ENCODE results near the gene PNLIPRP2. TPM values are rescaled to one million over a fixed set of nuclear protein-coding genes. Genes with fewer than 3 reads are reported as not detected.

Gene PNLIPRP2
- total RNA-seq, 4 donors from 2014 or later: not detected

- Histone ChIP-seq H3K9me3 (no peaks in the 10 kb centered on the region), H3K4me1 (peaks cover 17 to 24% (median 19%) of the 10 kb centered on the region in 4 donors), H3K27me3 (no peaks in the 10 kb centered on the region), H3K36me3 (peaks cover 0 to 34% (median 21%) of the 10 kb centered on the region in 4 donors), H3K27ac (replicated peaks in 1 of 4) (no peak overlapping the region), H3K4me3 (no peak overlapping the region)
- TF ChIP-seq CTCF (IDR thresholded peaks at IDR 0.05) (no peak), POLR2A (IDR thresholded peaks at IDR 0.05; ENCODE audit: low read depth) (no peak), EP300 (IDR thresholded peaks at IDR 0.05) (no peak)
- 80% methylated on average over 5 of the region's 11 CpGs for WGBS
- no peak for DNase-seq (ENCODE audit: extremely low spot score)
- intact Hi-C loops (cut with DNase I): loop anchor here (10.0 kb wide), 1 partner anchor 491 kb away; no protein-coding TSS in a partner anchor
Observed at GRCh38 chr10:116683821-116684220, 63.1 kb downstream of the PNLIPRP2 start.

DNA sequence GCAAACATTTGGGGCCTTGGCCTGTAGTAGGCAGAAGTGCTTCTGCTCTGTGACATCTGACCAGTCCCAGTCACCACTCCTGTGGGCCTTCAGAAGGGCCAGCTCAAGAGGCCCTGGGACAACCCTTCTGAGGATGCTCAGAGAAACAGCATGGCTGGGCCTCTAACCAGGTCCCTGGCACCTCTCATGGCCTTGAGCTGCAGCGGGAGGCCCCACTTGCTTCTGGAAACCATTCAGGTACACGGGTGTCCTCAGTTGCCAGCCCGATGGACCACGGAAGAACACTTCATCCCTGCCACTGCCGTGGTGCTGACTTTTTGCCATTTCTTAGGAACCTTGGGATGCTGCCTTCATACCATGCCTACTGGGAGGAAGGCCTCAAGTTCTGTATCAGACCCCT lies 64.0 kb downstream of the PNLIPRP2 start:
- TF ChIP-seq POLR2A (IDR thresholded peaks at IDR 0.05; ENCODE audit: low read depth) (no peak), POLR2AphosphoS5 (IDR thresholded peaks at IDR 0.05) (no peak)
- Histone ChIP-seq H3K4me3 (no peak overlapping the region), H3K4me1 (peaks cover 24 to 34% (median 27%) of the 10 kb centered on the region in 4 donors), H3K36me3 (peaks cover 0 to 27% (median 21%) of the 10 kb centered on the region in 4 donors), H3K27me3 (no peaks in the 10 kb centered on the region), H3K27ac (replicated peaks in 1 of 4) (no peak overlapping the region), H3K9me3 (no peaks in the 10 kb centered on the region)
- no peak for DNase-seq (ENCODE audit: extremely low spot score)
- intact Hi-C loops (cut with DNase I): loop anchor here (10.0 kb wide), 1 partner anchor 490 kb away; no protein-coding TSS in a partner anchor
- no CpG with 5 or more reads among the region's 5 CpGs for WGBS

DNA sequence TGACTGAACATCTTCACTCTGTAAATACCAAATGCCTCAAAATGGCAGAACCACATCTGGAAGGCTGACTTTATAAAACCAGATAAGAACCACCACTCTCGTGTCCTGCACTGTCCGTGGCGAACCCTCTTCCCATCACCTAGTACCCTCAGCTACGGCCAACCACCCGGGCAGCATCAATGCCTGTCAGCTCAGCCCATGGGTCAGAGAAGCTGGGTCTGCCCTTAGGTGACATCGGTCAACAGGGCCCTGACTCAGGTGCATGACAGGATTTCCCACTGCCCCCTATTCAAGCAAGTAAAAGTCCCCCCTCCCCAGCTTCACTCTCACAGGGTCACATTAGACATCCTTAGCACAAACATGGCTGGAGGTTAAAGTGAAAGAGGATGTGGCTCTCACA lies 65.1 kb downstream of the PNLIPRP2 start:
- 96% methylated on average over 6 of the region's 6 CpGs for WGBS
- no peak overlapping the region for H3K4me3 ChIP-seq
- H3K27ac ChIP-seq (replicated peaks in 1 of 4): no peak overlapping the region
- intact Hi-C loops (cut with DNase I): loop anchor here (10.0 kb wide), 1 partner anchor 489 kb away; no protein-coding TSS in a partner anchor
- peaks cover 32 to 43% (median 37%) of the 10 kb centered on the region in 4 donors for H3K4me1 ChIP-seq
- no peaks in the 10 kb centered on the region for H3K27me3 ChIP-seq
- H3K36me3 ChIP-seq: peaks cover 0 to 21% (median 13%) of the 10 kb centered on the region in 4 donors
- no peaks in the 10 kb centered on the region for H3K9me3 ChIP-seq
- TF ChIP-seq EP300 (IDR thresholded peaks at IDR 0.05) (no peak), POLR2A (IDR thresholded peaks at IDR 0.05; ENCODE audit: low read depth) (no peak), CTCF (IDR thresholded peaks at IDR 0.05) (no peak), POLR2AphosphoS5 (IDR thresholded peaks at IDR 0.05) (no peak)
- no peak for DNase-seq (ENCODE audit: extremely low spot score)

- H3K36me3 ChIP-seq: peaks cover 0 to 17% (median 7%) of the 10 kb centered on the region in 4 donors
- peaks cover 41 to 52% (median 46%) of the 10 kb centered on the region in 4 donors for H3K4me1 ChIP-seq
- no peak overlapping the region for H3K4me3 ChIP-seq
- H3K27me3 ChIP-seq: no peaks in the 10 kb centered on the region
- DNase-seq (ENCODE audit: extremely low spot score): no peak
- TF ChIP-seq CTCF (IDR thresholded peaks at IDR 0.05): no peak
- TF ChIP-seq POLR2AphosphoS5 (IDR thresholded peaks at IDR 0.05): no peak
- no peak for TF ChIP-seq EP300 (IDR thresholded peaks at IDR 0.05)
- TF ChIP-seq POLR2A (IDR thresholded peaks at IDR 0.05; ENCODE audit: low read depth): no peak
- no peaks in the 10 kb centered on the region for H3K9me3 ChIP-seq
- 91% methylated on average over 3 of the region's 3 CpGs for WGBS
- no peak overlapping the region for H3K27ac ChIP-seq (replicated peaks in 1 of 4)
- intact Hi-C loops (cut with DNase I): loop anchor here (10.0 kb wide), 1 partner anchor 488 kb away; no protein-coding TSS in a partner anchor
Observed at GRCh38 chr10:116686632-116687031, 65.9 kb downstream of the PNLIPRP2 start.

GRCh38 chr10:116687633-116688032 lies 66.9 kb downstream of the PNLIPRP2 start:
- H3K27ac ChIP-seq (replicated peaks in 1 of 4): peak overlapping the region in 1 of 4 donors; percentile 61
- intact Hi-C loops (cut with DNase I): loop anchor here (10.0 kb wide), 1 partner anchor 487 kb away; no protein-coding TSS in a partner anchor
- WGBS: 54% methylated on average over 5 of the region's 6 CpGs
- peaks cover 0 to 17% (median 8%) of the 10 kb centered on the region in 4 donors for H3K36me3 ChIP-seq
- TF ChIP-seq POLR2A (IDR thresholded peaks at IDR 0.05; ENCODE audit: low read depth) (no peak), EP300 (IDR thresholded peaks at IDR 0.05) (no peak), CTCF (IDR thresholded peaks at IDR 0.05) (no peak), POLR2AphosphoS5 (IDR thresholded peaks at IDR 0.05) (no peak)
- no peak for DNase-seq (ENCODE audit: extremely low spot score)
- no peaks in the 10 kb centered on the region for H3K9me3 ChIP-seq
- no peak overlapping the region for H3K4me3 ChIP-seq
- H3K4me1 ChIP-seq: peaks cover 45 to 53% (median 50%) of the 10 kb centered on the region in 4 donors
- H3K27me3 ChIP-seq: no peaks in the 10 kb centered on the region

Data from esophagus muscularis mucosa (tissue), 4 donors.